ENCODE data around the gene PRLH. TPM values are rescaled to one million over a fixed set of nuclear protein-coding genes. Genes with fewer than 3 reads are reported as not detected.

Gene PRLH
- not detected for total RNA-seq
- polyA plus RNA-seq, result not detected

GRCh38 chr2:237566401-237567235 is at the start of gene PRLH:
Gene PRLH (plus strand): TSS chr2:237566574. CDS start chr2:237566574, 0 bp downstream.
- Histone ChIP-seq H3K36me3 (ENCODE audit: control insufficient read depth in 4 of 4, insufficient read depth in 3 of 4, low read depth in 1 of 4, low read length in 3 of 4) (no peaks in the 10 kb centered on the region), H3K27ac (ENCODE audit: low read depth in 1 of 2, low read length in 2 of 2) (no peak within 1 kb of the TSS), H3K4me3 (ENCODE audit: low read depth in 1 of 3, low read length in 3 of 3) (no peak within 1 kb of the TSS), H3K27me3 (ENCODE audit: control insufficient read depth in 4 of 4, insufficient read depth in 4 of 4, low read length in 3 of 4) (no peaks in the 10 kb centered on the region), H3K4me1 (ENCODE audit: control insufficient read depth in 4 of 4, insufficient read depth in 4 of 4, low read length in 3 of 4) (peaks cover 0 to 13% (median 3%) of the 10 kb centered on the region in 4 donors), H3K9me3 (ENCODE audit: control insufficient read depth in 4 of 4, low read length in 3 of 4) (no peaks in the 10 kb centered on the region), H3K9ac (ENCODE audit: low read depth in 1 of 2, low read length in 2 of 2) (peak within 1 kb of the TSS in 1 of 2 donors; percentile 37)
- 71% methylated on average over 32 of the region's 32 CpGs for WGBS
- TF ChIP-seq FOXA1 (IDR thresholded peaks at IDR 0.05) (no peak), RXRA (IDR thresholded peaks at IDR 0.05) (peak in 1 of 2 donors; percentile 75), HNF4A (conservative IDR thresholded peaks at IDR 0.05) (peak in 1 of 2 donors; percentile 69)
- no peak for DNase-seq (ENCODE audit: low spot score)

GRCh38 chr2:237517163-237517562 is 49.2 kb upstream of the PRLH start:
- no peaks in the 10 kb centered on the region for H3K36me3 ChIP-seq (ENCODE audit: control insufficient read depth in 4 of 4, insufficient read depth in 3 of 4, low read depth in 1 of 4, low read length in 3 of 4)
- DNase-seq (ENCODE audit: low spot score), result no peak
- H3K4me3 ChIP-seq (ENCODE audit: low read depth in 1 of 3, low read length in 3 of 3), result no peak overlapping the region
- TF ChIP-seq JUND (IDR thresholded peaks at IDR 0.05) (no peak), NR2F2 (IDR thresholded peaks at IDR 0.05) (no peak), RAD21 (IDR thresholded peaks at IDR 0.05) (no peak), HNF4A (conservative IDR thresholded peaks at IDR 0.05) (no peak), REST (IDR thresholded peaks at IDR 0.05) (no peak), EGR1 (IDR thresholded peaks at IDR 0.05; ENCODE audit: low read depth in 2 of 2) (no peak), MAX (IDR thresholded peaks at IDR 0.05) (no peak), RXRA (IDR thresholded peaks at IDR 0.05) (no peak), SP1 (IDR thresholded peaks at IDR 0.05) (no peak), FOXA1 (IDR thresholded peaks at IDR 0.05) (no peak), FOXA2 (IDR thresholded peaks at IDR 0.05) (no peak), CTCF (IDR thresholded peaks at IDR 0.05; ENCODE audit: low read depth, low read length, missing input control) (no peak), GABPA (IDR thresholded peaks at IDR 0.05 in 1 of 2, conservative IDR thresholded peaks at IDR 0.05 in 1 of 2) (no peak)
- H3K4me1 ChIP-seq (ENCODE audit: control insufficient read depth in 4 of 4, insufficient read depth in 4 of 4, low read length in 3 of 4), result peaks cover 4 to 46% (median 36%) of the 10 kb centered on the region in 4 donors
- WGBS, result 97% methylated on average over 4 of the region's 4 CpGs
- H3K9ac ChIP-seq (ENCODE audit: low read depth in 1 of 2, low read length in 2 of 2), result no peak overlapping the region
- no peaks in the 10 kb centered on the region for H3K9me3 ChIP-seq (ENCODE audit: control insufficient read depth in 4 of 4, low read length in 3 of 4)
- no peak overlapping the region for H3K27ac ChIP-seq (ENCODE audit: low read depth in 1 of 2, low read length in 2 of 2)
- no peaks in the 10 kb centered on the region for H3K27me3 ChIP-seq (ENCODE audit: control insufficient read depth in 4 of 4, insufficient read depth in 4 of 4, low read length in 3 of 4)

Measured in liver (tissue), 9 donors.